ENCODE results near the gene CACNA1D.
"Not testable (repeated sequence)": the region's sequence is repeated elsewhere in the genome, so short reads cannot be mapped to it uniquely, and the experiment has no call there.

CACNA1D gene

DNA sequence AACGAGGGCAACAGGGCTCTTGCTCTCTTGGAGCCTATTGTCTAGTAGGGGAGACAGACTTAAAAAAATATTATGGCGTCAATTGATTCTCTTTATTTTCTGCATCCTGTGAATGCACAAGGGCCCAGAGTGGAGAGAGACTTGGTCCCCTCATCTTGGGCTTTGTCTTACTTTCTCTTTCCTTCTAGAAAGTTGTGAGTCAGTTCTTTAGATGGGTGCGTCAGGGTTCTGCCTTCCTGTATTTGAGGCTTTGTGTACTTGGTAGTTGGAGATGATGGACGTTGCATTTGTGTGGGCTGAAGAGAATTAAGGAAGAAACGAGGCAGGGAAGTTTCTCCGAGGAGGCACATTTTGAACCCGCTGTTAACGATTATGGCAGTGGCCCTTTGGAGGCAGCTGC, 52.9 kb downstream of the CACNA1D start:
- Histone ChIP-seq H2AFZ (ENCODE audit: low read depth, low read length) (no peak overlapping the region), H3K4me3 (ENCODE audit: low read length) (no peak overlapping the region), H3K9me3 (ENCODE audit: low read length) (no peaks in the 10 kb centered on the region), H3K4me1 (ENCODE audit: insufficient read depth, low read length) (peaks cover 19% of the 10 kb centered on the region), H3K36me3 (ENCODE audit: insufficient read depth, low read length) (no peaks in the 10 kb centered on the region), H3K27me3 (ENCODE audit: insufficient read depth, low read length) (no peaks in the 10 kb centered on the region)

DNA sequence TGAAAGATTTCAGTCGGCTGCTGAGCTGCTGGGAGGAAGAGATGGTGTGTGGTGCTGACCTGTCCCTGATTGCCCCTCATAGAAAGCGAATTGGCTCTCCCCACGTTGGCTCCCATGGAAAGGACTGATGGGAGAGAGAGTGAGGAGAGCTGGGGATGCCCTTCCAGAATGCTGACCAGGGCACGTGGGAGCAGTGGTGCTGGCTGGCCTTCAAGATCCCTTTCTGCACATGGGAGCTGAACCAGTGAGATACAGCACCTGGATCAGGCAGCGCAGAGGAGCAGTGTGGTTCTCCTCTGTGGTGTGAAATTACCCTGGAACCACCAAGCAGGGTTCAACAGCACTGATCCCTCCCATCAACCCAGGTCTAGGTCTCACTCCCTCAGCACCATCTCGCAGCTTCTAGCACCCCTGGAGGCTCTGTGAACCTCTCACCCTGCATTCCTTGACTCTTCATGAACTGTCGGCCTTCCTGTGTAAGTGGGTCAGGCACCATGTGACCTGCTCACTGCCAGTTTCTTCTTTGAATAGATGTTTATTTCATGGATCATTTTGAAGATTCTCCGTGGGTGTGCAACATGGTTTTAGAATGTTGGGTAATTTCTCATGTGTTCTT, 55.7 kb downstream of the CACNA1D start:
- no peaks in the 10 kb centered on the region for H3K27me3 ChIP-seq (ENCODE audit: insufficient read depth, low read length)
- H3K36me3 ChIP-seq (ENCODE audit: insufficient read depth, low read length), result no peaks in the 10 kb centered on the region
- H3K4me1 ChIP-seq (ENCODE audit: insufficient read depth, low read length), result peaks cover 19% of the 10 kb centered on the region
- no peak overlapping the region for H3K4me3 ChIP-seq (ENCODE audit: low read length)
- H3K9me3 ChIP-seq (ENCODE audit: low read length), result no peaks in the 10 kb centered on the region
- no peak overlapping the region for H2AFZ ChIP-seq (ENCODE audit: low read depth, low read length)

DNA sequence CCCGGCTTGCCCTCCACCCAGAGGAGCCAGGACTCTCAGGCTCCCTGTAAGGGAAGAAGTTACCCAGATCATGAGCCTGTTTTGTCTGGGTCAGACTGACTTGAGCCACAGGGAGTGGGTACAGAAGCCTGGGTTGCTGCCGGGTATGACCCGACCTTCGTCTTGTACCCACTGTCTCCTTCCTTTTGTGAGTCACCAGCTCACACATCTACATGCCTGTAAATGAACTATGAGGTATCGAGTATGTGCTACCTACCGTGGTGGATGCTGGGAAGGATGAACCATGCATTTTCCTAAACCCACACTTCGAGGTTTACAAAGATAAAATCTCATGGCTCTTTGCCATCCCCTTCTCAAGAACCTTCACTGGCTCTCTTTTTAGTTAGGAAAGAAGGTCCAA, 56.9 kb downstream of the CACNA1D start:
- H3K36me3 ChIP-seq (ENCODE audit: insufficient read depth, low read length), result no peaks in the 10 kb centered on the region
- H3K4me1 ChIP-seq (ENCODE audit: insufficient read depth, low read length), result peaks cover 10% of the 10 kb centered on the region
- H2AFZ ChIP-seq (ENCODE audit: low read depth, low read length), result no peak overlapping the region
- H3K27me3 ChIP-seq (ENCODE audit: insufficient read depth, low read length), result no peaks in the 10 kb centered on the region
- no peaks in the 10 kb centered on the region for H3K9me3 ChIP-seq (ENCODE audit: low read length)
- H3K4me3 ChIP-seq (ENCODE audit: low read length), result no peak overlapping the region

DNA sequence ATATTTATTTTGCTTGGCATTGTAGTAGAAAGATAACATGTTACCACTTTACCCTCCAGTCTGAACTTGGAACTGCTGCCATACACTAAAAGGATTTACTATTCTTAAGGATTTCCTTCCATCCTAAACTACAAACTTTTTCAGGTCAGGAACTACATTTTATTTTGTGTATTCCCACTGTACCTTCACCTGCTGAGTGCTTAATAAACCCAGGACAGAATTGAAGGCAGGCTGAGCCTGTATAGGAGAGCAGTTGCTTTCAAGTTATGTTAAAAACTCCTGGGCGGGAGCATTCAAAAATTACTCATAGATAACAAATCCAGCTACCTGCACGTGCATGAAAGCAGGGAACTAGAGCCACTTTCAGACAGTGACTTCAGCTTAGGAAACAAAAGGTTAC, 58.3 kb downstream of the CACNA1D start:
- H3K4me3 ChIP-seq (ENCODE audit: low read length), result no peak overlapping the region
- no peaks in the 10 kb centered on the region for H3K27me3 ChIP-seq (ENCODE audit: insufficient read depth, low read length)
- H3K4me1 ChIP-seq (ENCODE audit: insufficient read depth, low read length), result peaks cover 6% of the 10 kb centered on the region
- H3K9me3 ChIP-seq (ENCODE audit: low read length), result no peaks in the 10 kb centered on the region
- no peak overlapping the region for H2AFZ ChIP-seq (ENCODE audit: low read depth, low read length)
- no peaks in the 10 kb centered on the region for H3K36me3 ChIP-seq (ENCODE audit: insufficient read depth, low read length)

DNA sequence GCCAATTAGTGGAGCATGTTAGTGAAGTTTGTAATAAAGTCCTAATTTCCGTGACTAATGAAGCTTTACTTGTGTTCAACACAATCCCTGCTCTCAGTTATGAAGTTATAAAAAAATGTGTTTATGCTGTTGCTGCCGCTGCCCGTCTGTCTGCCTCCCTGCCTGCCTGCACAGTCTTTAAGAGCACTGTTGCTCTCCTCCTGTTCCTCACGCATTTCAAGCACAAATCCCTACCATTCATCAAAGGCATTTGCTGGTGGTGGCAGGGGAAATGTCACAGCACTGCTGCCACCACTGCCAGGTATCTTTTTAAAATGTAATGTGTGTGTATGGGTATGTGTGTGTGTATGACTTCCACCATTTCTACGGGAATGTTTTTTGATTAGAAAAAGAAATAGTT, 58.8 kb downstream of the CACNA1D start:
- H3K36me3 ChIP-seq (ENCODE audit: insufficient read depth, low read length), result no peaks in the 10 kb centered on the region
- no peaks in the 10 kb centered on the region for H3K27me3 ChIP-seq (ENCODE audit: insufficient read depth, low read length)
- no peak overlapping the region for H3K4me3 ChIP-seq (ENCODE audit: low read length)
- no peak overlapping the region for H2AFZ ChIP-seq (ENCODE audit: low read depth, low read length)
- H3K4me1 ChIP-seq (ENCODE audit: insufficient read depth, low read length), result peaks cover 6% of the 10 kb centered on the region
- no peaks in the 10 kb centered on the region for H3K9me3 ChIP-seq (ENCODE audit: low read length)

DNA sequence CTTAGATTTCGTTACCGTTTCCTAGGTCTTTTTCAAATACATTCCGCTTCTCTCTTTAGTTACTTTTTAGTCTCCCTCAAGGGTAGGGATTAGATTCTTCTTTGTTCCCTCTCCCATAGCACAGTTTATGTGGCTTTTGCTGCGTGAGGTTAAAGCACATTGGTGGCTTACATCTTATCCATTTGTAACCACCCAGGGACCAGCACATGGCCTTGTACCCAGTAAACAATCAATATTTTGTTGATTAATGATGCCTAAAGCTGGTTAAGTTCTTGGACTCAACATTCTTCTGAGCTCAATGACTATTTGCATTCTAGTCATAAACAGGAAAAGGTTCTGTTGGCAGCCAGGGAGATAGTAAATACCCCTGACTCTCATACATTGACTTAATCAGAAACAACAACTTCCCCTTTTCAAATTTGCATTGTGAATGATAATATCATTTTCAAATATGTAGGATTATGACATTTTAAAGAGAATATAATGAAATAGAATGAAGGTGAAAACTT, 60.2 kb downstream of the CACNA1D start:
- peaks cover 2% of the 10 kb centered on the region for H3K9me3 ChIP-seq (ENCODE audit: low read length)
- H3K36me3 ChIP-seq (ENCODE audit: insufficient read depth, low read length), result no peaks in the 10 kb centered on the region
- H3K4me1 ChIP-seq (ENCODE audit: insufficient read depth, low read length), result peaks cover 6% of the 10 kb centered on the region
- H2AFZ ChIP-seq (ENCODE audit: low read depth, low read length), result no peak overlapping the region
- H3K4me3 ChIP-seq (ENCODE audit: low read length), result no peak overlapping the region
- no peaks in the 10 kb centered on the region for H3K27me3 ChIP-seq (ENCODE audit: insufficient read depth, low read length)

DNA sequence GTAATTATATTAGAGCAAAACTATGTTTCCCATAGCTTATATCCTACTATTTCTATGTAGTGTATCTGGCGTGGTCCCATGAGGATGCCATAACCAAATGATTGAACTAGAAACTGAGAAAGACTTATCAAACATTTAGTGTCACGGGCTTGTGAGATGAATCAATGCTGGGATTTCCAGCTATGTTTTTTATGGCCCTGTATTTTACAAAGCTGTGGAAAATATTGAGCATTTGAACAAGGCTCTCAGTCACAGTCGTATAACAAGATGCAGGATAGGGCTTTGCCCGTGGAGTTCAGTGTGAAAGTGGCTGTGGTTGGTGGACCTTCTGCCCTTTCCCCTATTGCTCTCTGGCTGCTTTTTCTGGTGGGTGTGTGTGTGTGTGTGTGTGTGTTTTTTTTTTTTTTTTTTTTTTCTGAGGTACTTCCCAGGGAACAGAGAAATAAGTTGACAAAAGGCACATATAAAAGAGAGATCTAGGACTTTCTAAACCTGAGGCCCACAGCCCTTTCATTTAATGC, 60.7 kb downstream of the CACNA1D start:
- H3K27me3 ChIP-seq (ENCODE audit: insufficient read depth, low read length), result no peaks in the 10 kb centered on the region
- H3K9me3 ChIP-seq (ENCODE audit: low read length), result peaks cover 2% of the 10 kb centered on the region
- no peak overlapping the region for H2AFZ ChIP-seq (ENCODE audit: low read depth, low read length)
- H3K4me3 ChIP-seq (ENCODE audit: low read length), result no peak overlapping the region
- no peaks in the 10 kb centered on the region for H3K36me3 ChIP-seq (ENCODE audit: insufficient read depth, low read length)
- H3K4me1 ChIP-seq (ENCODE audit: insufficient read depth, low read length), result peaks cover 6% of the 10 kb centered on the region

DNA sequence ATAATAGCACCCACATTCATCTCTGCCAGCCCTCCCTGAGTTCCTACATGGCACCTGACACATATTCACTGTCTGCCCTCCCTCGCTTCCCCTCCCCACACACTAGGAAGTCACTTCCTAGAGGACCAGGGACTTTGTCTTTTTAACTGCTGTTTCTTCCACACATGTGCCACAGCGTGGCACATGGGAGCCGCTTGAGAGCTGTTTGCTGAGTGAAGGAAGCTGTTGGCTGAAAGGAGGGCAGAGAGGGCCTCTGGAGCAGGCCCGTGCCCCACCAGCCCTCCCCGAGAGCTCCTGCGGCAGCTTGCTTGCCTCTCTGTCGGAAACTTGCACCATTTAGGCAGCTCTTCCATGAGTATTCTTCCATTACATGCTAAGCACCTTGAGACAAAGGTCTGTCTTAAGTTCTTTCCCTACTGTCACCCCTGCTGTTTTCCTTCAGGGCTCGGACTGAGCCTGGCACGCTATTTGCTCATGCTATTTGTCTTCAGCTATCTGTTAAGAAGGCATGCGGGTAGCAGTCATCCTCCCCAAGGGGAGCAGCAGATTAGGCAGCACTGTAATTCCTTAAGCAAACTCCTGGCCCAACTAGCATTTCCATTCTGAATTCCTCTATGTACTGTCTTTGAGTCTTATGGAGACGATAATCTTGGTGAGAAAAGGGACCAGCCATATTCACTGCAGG, 72.2 kb downstream of the CACNA1D start:
- Histone ChIP-seq H3K9me3 (ENCODE audit: low read length) (no peaks in the 10 kb centered on the region), H3K27me3 (ENCODE audit: insufficient read depth, low read length) (no peaks in the 10 kb centered on the region), H2AFZ (ENCODE audit: low read depth, low read length) (no peak overlapping the region), H3K36me3 (ENCODE audit: insufficient read depth, low read length) (no peaks in the 10 kb centered on the region), H3K4me1 (ENCODE audit: insufficient read depth, low read length) (no peaks in the 10 kb centered on the region), H3K4me3 (ENCODE audit: low read length) (no peak overlapping the region)

DNA sequence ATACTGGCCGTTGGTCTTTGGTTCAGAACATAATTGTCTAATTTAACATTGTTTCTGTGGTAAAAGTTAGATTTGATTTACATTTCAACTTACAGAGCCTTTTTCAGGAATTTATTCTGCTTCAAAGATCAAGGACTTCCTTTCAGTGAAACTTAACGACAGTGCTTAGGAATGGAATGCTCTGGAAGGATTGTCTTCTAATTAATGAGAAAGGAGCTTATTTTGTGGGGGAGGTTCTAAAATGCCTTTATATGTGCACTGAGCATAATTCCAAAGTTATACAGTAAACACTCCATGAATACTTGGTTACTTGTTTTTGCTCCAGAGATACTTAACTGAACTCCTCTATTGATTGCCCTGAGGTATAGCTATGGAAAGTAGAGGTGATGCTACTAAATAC, 75.7 kb downstream of the CACNA1D start:
- Histone ChIP-seq H3K9me3 (ENCODE audit: low read length) (no peaks in the 10 kb centered on the region), H3K36me3 (ENCODE audit: insufficient read depth, low read length) (no peaks in the 10 kb centered on the region), H3K4me1 (ENCODE audit: insufficient read depth, low read length) (no peaks in the 10 kb centered on the region), H3K4me3 (ENCODE audit: low read length) (no peak overlapping the region), H3K27me3 (ENCODE audit: insufficient read depth, low read length) (no peaks in the 10 kb centered on the region), H2AFZ (ENCODE audit: low read depth, low read length) (no peak overlapping the region)

DNA sequence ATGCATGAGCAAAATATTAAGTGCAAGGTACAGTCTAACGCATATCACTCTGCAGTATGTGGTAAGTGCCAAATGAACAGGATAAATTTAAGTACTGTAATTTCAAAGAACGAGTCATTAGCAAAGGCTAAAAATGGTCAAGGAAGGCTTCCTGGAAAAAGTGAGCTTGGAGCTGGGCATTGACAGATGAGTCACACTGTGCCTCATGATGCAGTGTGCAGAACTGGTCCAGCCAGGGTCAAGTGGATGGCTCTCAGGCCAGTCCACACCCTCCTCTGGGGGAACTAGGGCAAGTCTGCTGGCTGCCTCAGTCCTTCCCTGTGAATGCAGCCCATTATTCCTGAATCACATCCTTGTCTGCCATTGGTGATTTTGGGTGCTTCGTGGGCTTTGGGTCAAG, 76.3 kb downstream of the CACNA1D start:
- H2AFZ ChIP-seq (ENCODE audit: low read depth, low read length), result no peak overlapping the region
- no peaks in the 10 kb centered on the region for H3K9me3 ChIP-seq (ENCODE audit: low read length)
- no peaks in the 10 kb centered on the region for H3K27me3 ChIP-seq (ENCODE audit: insufficient read depth, low read length)
- no peak overlapping the region for H3K4me3 ChIP-seq (ENCODE audit: low read length)
- no peaks in the 10 kb centered on the region for H3K4me1 ChIP-seq (ENCODE audit: insufficient read depth, low read length)
- H3K36me3 ChIP-seq (ENCODE audit: insufficient read depth, low read length), result no peaks in the 10 kb centered on the region

DNA sequence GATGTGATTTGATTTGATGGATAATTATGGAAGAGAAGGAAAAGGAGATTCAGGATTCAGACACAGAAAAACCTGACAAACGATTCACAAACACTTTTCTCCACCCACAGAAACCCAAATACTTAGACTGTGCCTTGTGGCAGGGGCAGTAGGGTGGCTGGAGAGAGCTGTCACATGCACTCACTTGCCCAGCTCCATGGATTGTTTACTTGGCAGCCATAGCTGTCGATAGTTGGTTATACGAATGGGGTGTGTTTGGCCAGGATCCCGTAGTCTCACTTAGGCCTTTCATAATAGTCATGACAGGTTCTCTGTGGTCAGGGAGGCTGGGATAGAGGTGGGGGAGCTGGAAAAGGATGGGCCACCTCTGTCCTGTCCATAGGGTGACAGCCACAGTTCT, 76.9 kb downstream of the CACNA1D start:
- H3K4me3 ChIP-seq (ENCODE audit: low read length), result no peak overlapping the region
- H2AFZ ChIP-seq (ENCODE audit: low read depth, low read length), result no peak overlapping the region
- H3K4me1 ChIP-seq (ENCODE audit: insufficient read depth, low read length), result no peaks in the 10 kb centered on the region
- H3K9me3 ChIP-seq (ENCODE audit: low read length), result no peaks in the 10 kb centered on the region
- no peaks in the 10 kb centered on the region for H3K27me3 ChIP-seq (ENCODE audit: insufficient read depth, low read length)
- no peaks in the 10 kb centered on the region for H3K36me3 ChIP-seq (ENCODE audit: insufficient read depth, low read length)

DNA sequence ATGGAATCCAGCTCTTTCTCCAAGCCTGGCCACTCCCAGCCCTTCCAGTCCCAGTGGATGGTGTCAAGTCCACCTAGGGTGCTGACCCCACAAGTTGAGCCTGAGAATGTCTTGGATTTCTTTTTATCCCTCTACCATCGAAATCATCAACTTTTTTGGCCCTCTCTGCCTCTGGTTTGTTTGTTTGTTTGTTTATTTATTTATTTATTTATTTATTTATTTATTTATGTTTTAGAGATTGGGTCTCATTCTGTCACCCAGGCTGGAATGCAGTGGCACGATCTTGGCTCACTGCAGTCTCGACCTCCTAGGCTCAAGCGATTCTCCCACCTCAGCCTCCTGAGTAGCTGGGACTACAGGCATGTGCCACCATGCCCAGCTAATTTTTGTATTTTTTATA, 77.8 kb downstream of the CACNA1D start:
- H2AFZ ChIP-seq (ENCODE audit: low read depth, low read length); H3K27me3 ChIP-seq (ENCODE audit: insufficient read depth, low read length); H3K4me1 ChIP-seq (ENCODE audit: insufficient read depth, low read length); H3K36me3 ChIP-seq (ENCODE audit: insufficient read depth, low read length); H3K4me3 ChIP-seq (ENCODE audit: low read length); H3K9me3 ChIP-seq (ENCODE audit: low read length): not testable (repeated sequence)

DNA sequence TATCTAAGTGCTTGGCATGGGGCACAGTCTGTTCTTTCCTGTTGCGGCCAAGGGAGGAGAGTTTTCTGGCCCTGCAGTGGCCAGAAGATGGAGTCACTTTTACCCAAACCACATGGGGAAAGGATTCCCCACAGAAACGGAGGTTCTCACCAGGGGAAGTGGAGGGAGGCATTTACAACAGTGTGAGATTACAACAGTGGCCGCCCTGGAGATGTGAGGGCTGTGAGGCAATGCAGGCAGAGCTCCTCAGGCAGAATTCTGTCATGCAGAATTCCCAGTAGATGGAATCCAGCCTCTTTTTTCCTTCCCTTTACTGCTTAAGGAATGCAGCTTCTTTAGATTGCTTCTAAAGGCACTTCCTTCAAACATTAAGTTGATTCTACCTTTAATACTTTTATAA, 83.1 kb downstream of the CACNA1D start:
- H2AFZ ChIP-seq (ENCODE audit: low read depth, low read length), result no peak overlapping the region
- no peaks in the 10 kb centered on the region for H3K27me3 ChIP-seq (ENCODE audit: insufficient read depth, low read length)
- no peaks in the 10 kb centered on the region for H3K9me3 ChIP-seq (ENCODE audit: low read length)
- no peak overlapping the region for H3K4me3 ChIP-seq (ENCODE audit: low read length)
- no peaks in the 10 kb centered on the region for H3K4me1 ChIP-seq (ENCODE audit: insufficient read depth, low read length)
- no peaks in the 10 kb centered on the region for H3K36me3 ChIP-seq (ENCODE audit: insufficient read depth, low read length)

All from neuron (in vitro differentiated cells).